OCI-LY7 (cell line): ENCODE data around the gene HYI. TPM values are rescaled to one million over a fixed set of nuclear protein-coding genes. Genes with fewer than 3 reads are reported as not detected.

Experiments used
- BruUV-seq: library from RNA; stranded (reverse); fragments of 400-500 nt; replicated peaks from 2 replicates; lab custom pipeline; 2021; lab: Mats Ljungman, UMichigan
- CTCF ChIA-PET: fragments of 300-600 bp; sonication (Branson Sonifier 250); formaldehyde crosslinking; loops from one replicate; lab custom pipeline; 2022; ENCODE audit warnings: antibody characterized with exemption; ENCODE audit not compliant: unreplicated experiment; lab: Charles Lee
- POLR2A ChIA-PET: fragments of 300-600 bp; sonication (Branson Sonifier 250); formaldehyde crosslinking; loops from one replicate; lab custom pipeline; 2022; ENCODE audit warnings: antibody characterized with exemption; lab: Charles Lee
- DNase-seq: peaks from one replicate; pipeline ENCODE4 v3.0.0-alpha.2; 2015; ENCODE audit warnings: low spot score
- H2AFZ ChIP-seq: fragments of 200-600 bp; sonication (generic), shearing (Covaris generic); 2 replicates; pipeline ENCODE4 v1.6.1; 2014; ENCODE audit warnings: mild to moderate bottlenecking, antibody characterized with exemption, low read length, moderate library complexity
- H3K27ac ChIP-seq: fragments of 200-600 bp; sonication (generic); 2 replicates; pipeline ENCODE4 v1.5.1; 2014; ENCODE audit warnings: mixed run types, low read depth, mild to moderate bottlenecking, moderate library complexity, low read length, inconsistent platforms; ENCODE audit not compliant: poor library complexity, severe bottlenecking
- H3K36me3 ChIP-seq: fragments of 200-600 bp; sonication (generic); 2 replicates; pipeline ENCODE4 v1.6.1; 2014; ENCODE audit warnings: mild to moderate bottlenecking, antibody characterized with exemption, low read length, moderate library complexity, mixed read lengths; ENCODE audit not compliant: insufficient read depth
- H3K4me1 ChIP-seq: fragments of 200-600 bp; sonication (generic); 2 replicates; pipeline ENCODE4 v1.5.1; 2014; ENCODE audit warnings: mild to moderate bottlenecking, low read length; ENCODE audit not compliant: insufficient read depth, poor library complexity, severe bottlenecking
- H3K4me2 ChIP-seq: fragments of 200-600 bp; sonication (generic); 2 replicates; pipeline ENCODE4 v1.6.1; 2014; ENCODE audit warnings: mild to moderate bottlenecking, low read length
- H3K4me3 ChIP-seq: fragments of 200-600 bp; sonication (generic); 2 replicates; pipeline ENCODE4 v1.5.1; 2014; ENCODE audit warnings: mild to moderate bottlenecking, low read depth, low read length; ENCODE audit not compliant: poor library complexity, severe bottlenecking
- H3K79me2 ChIP-seq: fragments of 200-600 bp; sonication (generic); 2 replicates; pipeline ENCODE4 v1.6.1; 2016; ENCODE audit warnings: low read depth, mild to moderate bottlenecking, low read length, moderate library complexity, mixed read lengths; ENCODE audit not compliant: insufficient read depth
- H3K9me2 ChIP-seq: fragments of 200-600 bp; sonication (generic); 2 replicates; pipeline ENCODE4 v1.6.1; 2016; ENCODE audit warnings: mild to moderate bottlenecking, low read length, mixed read lengths; ENCODE audit not compliant: insufficient read depth
- H3K9me3 ChIP-seq: fragments of 200-600 bp; sonication (generic); 2 replicates; pipeline ENCODE4 v1.6.1; 2014; ENCODE audit warnings: mild to moderate bottlenecking, mixed run types, low read length, mixed read lengths
- H4K20me1 ChIP-seq: fragments of 200-600 bp; sonication (generic); 2 replicates; pipeline ENCODE4 v1.6.1; 2014; ENCODE audit warnings: mild to moderate bottlenecking, antibody characterized with exemption, low read length, moderate library complexity, mixed read lengths; ENCODE audit not compliant: insufficient read depth
- CTCF ChIP-seq: fragments of 200-600 bp; sonication (generic); conservative IDR thresholded peaks from 2 replicates; pipeline ENCODE4 v1.5.1; 2014; ENCODE audit warnings: mild to moderate bottlenecking, antibody characterized with exemption, low read length, moderate library complexity, mixed read lengths
- EZH2phosphoT487 ChIP-seq: fragments of 200-600 bp; sonication (generic); IDR thresholded peaks from 2 replicates; pipeline ENCODE4 v1.6.1; 2018; ENCODE audit warnings: low read depth, borderline replicate concordance, mild to moderate bottlenecking, mixed run types, antibody characterized with exemption, low read length, moderate library complexity, mixed read lengths
- intact Hi-C: fragments of 100-400 bp; cut with micrococcal nuclease; formaldehyde crosslinking; loops from one replicate; pipeline ENCODE4 v1.10.0; 2022; ENCODE audit not compliant: unreplicated experiment
- total RNA-seq, 2 experiments: library from RNA; depleted of rRNA in 1 of 2; stranded (reverse); fragments of >200 nt in 1 of 2; shearing (Covaris generic) in 1 of 2; gene quantifications; 2 replicates each; pipeline ENCODE4 v1.2.3, GENCODE V29; 2014 to 2022

The HYI gene
- total RNA-seq, 2 experiments from 2014 or later = not detected

DNA sequence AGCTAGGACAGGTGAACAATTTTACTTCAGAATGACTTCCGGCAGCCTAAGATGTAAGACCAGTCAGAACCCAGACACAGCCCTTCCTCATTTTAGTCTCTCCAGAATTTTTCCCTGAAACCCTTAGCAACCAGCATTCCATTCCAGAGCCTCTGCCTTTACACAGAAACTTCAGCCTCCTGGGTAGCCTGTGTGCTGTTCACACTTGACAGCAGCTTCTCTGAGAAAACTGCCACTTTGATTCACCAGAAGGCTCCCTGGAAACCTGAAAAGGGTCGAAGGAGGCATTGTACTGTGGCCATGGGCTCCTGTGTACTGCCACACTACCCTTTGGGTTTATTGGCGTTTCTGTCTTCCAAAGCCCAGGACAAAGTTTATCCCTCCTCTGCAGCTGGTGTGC is 17.4 kb downstream of the HYI start:
- no peaks in the 10 kb centered on the region for H4K20me1 ChIP-seq
- CTCF ChIA-PET = no interaction called here

DNA sequence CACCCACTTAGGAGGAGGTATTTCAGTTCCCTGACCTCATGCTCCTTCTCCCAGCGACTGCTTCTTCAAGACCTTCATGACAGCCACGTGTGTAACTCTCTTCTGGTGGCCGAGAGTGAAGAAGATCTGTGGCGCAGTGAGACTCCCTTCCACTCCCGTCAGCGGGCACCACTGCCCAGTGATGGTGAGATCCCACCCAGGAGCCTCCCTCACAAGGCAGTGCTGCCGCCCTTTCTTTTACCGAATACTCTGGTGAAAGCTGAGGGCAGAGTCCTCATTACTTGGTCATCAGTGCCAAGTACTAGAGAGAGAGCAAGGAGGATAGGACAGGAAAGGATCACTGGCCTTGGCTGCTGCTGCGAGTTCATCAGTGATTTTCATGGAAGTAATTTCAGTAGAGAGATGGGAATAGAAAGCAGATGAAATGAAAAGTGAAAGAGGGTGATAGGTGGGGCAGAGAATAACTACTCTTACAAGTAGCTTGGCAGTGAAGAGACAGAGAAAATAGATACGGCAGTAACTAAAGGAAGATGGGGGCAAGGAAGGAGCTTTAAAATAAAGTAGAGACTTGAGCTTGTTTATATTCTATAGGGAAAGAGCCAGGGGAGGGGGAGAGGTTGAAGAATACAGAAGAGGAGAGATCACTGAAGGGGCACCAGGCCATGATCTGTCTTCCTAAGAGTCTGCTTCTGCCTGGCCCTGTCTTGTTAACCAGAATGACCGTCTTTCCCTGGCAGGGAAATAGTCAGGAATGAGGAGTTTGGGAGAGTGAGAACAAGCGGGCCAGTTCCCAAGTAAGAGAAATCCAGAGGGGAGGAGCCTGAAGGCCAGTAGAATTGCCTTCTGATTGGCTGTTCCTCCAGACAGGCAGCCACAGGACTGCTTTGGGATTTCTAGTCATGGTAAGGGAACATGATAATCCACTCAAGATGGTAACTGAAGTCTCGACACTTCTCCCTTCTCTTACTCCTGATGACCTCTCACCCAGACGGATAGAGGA is 18.3 kb downstream of the HYI start:
- ChIA-PET POLR2A (interaction anchor here (0.7 kb wide), 1 partner anchor 196 kb away, joined by 3 read pairs; no protein-coding TSS in a partner anchor), CTCF (interaction anchor here (0.6 kb wide), 1 partner anchor 215 kb away, joined by 3 read pairs; no protein-coding TSS in a partner anchor)
- Histone ChIP-seq H3K36me3 (peaks cover 31% of the 10 kb centered on the region), H3K4me1 (no peaks in the 10 kb centered on the region), H3K79me2 (no peaks in the 10 kb centered on the region), H3K9me3 (no peaks in the 10 kb centered on the region), H4K20me1 (no peaks in the 10 kb centered on the region), H3K27ac (no peak overlapping the region), H2AFZ (no peak overlapping the region), H3K9me2 (no peaks in the 10 kb centered on the region), H3K4me2 (no peak overlapping the region), H3K4me3 (no peak overlapping the region)
- BruUV-seq = no TSS peak
- DNase-seq = no peak
- TF ChIP-seq EZH2phosphoT487 (no peak), CTCF (no peak)
- intact Hi-C loops = no loop called here

More for the DNA sequence above, 17.4 kb downstream of the HYI start:
- DNase-seq = no peak
- Histone ChIP-seq H3K4me3 (no peak overlapping the region), H3K27ac (no peak overlapping the region), H3K9me3 (no peaks in the 10 kb centered on the region), H3K36me3 (peaks cover 22% of the 10 kb centered on the region), H3K4me1 (no peaks in the 10 kb centered on the region), H2AFZ (no peak overlapping the region), H3K79me2 (no peaks in the 10 kb centered on the region), H3K9me2 (no peaks in the 10 kb centered on the region), H3K4me2 (no peak overlapping the region)
- no peak for TF ChIP-seq EZH2phosphoT487
- POLR2A ChIA-PET = no interaction called here
- no TSS peak for BruUV-seq
- intact Hi-C loops = no loop called here

DNA sequence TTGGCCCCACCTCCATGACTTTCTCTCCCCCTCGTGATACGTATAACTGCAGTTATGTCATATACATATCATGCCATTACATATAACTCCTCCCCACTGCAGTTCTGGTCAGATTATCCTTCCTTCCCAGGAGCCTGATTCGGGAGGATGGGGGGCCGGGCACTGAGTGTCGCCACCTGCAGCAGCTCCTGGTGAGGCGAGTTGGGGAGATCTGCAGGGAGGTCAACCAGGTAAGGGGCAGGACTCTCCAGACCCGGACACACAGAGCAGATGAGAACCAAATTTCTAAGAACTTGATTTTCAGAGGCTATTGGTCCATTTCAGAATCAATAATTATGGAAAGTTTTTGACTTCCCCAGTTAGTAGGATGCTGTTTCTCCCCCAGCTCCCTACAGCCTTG is 19.5 kb downstream of the HYI start:
- Histone ChIP-seq H3K9me2 (no peaks in the 10 kb centered on the region), H3K9me3 (no peaks in the 10 kb centered on the region), H3K36me3 (peaks cover 43% of the 10 kb centered on the region), H3K27ac (no peak overlapping the region), H4K20me1 (no peaks in the 10 kb centered on the region), H3K4me3 (no peak overlapping the region), H3K79me2 (no peaks in the 10 kb centered on the region), H3K4me1 (no peaks in the 10 kb centered on the region), H3K4me2 (no peak overlapping the region), H2AFZ (no peak overlapping the region)
- intact Hi-C loops = no loop called here
- BruUV-seq = no TSS peak
- no peak for DNase-seq
- ChIA-PET CTCF (no interaction called here), POLR2A (no interaction called here)
- TF ChIP-seq CTCF (no peak), EZH2phosphoT487 (no peak)
